ENCODE data around the gene CALML3.

CALML3 gene

DNA sequence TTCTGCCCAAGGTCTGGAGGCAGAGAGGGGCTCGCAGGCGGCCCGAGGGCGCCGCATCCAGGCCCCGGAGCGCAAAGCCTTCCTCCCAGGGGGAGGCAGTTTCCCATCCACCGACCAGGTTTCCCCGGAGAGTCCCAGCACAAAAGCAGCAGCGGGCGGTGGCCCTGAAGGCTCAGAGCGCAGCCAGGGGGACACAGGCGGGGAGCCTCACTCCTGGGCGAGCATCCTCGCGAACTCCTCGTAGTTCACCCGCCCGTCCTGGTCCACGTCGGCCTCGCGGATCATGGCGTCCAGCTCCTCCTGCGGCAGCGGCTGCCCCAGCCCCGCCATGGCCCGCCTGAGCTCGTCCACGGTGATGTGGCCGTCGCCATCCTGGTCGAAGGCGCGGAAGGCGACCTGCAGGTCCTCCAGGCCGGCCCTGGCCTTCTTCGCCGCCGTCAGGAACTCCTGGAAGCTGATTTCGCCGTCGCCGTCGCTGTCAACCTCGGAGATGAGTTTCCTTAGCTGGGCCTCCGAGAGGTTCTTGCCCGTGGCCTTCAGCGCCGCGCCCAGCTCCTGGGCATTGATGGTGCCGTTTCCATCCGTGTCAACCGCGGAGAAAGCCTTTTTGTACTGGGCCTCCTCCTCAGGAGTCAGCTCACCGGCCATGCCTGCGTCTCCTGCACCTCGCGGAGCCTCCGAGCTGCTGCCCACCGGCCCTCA is 25.8 kb upstream of the CALML3 start:
- no peak for TF ChIP-seq CTCF (conservative IDR thresholded peaks at IDR 0.05; ENCODE audit: low read depth, low read length)
- DNase-seq (ENCODE audit: low read depth) = no peak
- no peak overlapping the region for H3K4me3 ChIP-seq (ENCODE audit: low read length)

DNA sequence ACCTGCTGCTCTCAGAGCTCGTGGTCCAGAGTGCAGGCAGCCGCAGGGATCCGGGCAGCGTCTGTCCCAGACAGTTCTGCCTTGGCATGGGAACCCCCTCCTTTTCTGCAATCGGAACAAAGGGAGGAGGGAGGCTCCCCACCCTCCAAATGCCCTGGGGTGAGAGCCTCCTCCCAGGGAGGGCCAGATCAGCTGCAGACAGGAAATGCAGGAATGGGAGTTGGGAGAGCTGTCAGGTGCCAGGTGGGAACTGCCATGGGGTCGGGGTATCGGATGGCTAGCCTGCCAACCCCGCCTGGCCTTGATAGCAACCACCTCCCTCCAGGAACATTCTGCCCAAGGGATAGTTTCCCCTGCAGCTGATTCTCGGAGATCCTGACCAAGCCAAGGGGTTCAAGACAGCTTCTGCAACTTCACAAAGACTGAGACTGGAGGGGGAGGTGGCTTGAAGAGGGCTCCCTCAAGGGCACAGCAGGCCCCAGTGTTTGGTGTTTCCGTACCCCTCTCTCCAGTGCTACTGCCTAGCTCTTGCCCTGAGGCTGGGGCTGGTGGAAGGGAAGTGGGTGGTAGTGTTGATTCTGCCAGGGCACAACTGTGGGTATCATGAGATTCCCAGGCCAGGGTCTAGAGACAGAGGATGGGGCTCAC is 25.1 kb upstream of the CALML3 start, which contains the start of gene CALML5:
Gene CALML5 (minus strand): TSS at position 78 of the 648 bp plus-strand sequence. CDS start 132 bp downstream, outside the sequence.
- no peak within 1 kb of the TSS for H3K4me3 ChIP-seq (ENCODE audit: low read length)
- DNase-seq (ENCODE audit: low read depth) = no peak
- TF ChIP-seq CTCF (conservative IDR thresholded peaks at IDR 0.05; ENCODE audit: low read depth, low read length) = no peak

DNA sequence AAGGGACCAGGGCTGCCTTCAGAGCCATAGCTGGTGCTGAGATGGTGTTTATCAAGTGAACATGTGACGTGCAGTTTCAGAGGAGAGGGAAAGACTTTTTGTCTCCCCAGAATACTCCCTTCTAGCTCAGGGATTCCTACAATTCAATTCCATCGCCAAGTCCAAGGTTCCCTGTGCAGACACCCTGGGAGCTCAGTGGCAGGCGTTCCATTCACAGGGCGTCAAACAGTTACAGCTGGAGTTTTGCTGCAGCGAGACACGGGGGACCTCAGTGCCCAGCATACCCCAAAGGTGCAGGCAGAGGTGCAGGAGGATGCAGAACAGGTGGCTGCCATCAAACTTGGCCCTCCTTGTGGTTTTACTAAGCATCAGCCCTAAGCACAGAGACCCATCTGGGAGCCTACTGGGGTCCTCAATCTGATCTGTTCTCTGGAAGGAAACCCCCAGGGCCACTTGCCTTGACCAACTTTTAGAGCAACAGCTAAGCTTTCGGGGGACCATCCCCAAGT is 24.5 kb upstream of the CALML3 start:
- DNase-seq (ENCODE audit: low read depth) = no peak
- TF ChIP-seq CTCF (conservative IDR thresholded peaks at IDR 0.05; ENCODE audit: low read depth, low read length) = no peak
- no peak overlapping the region for H3K4me3 ChIP-seq (ENCODE audit: low read length)

- H3K4me3 ChIP-seq (ENCODE audit: low read length) = no peak overlapping the region
- no peak for DNase-seq (ENCODE audit: low read depth)
- TF ChIP-seq CTCF (conservative IDR thresholded peaks at IDR 0.05; ENCODE audit: low read depth, low read length) = no peak
These were observed 23.9 kb upstream of the CALML3 start for GRCh38 chr10:5500910-5501309.

- no peak for TF ChIP-seq CTCF (conservative IDR thresholded peaks at IDR 0.05; ENCODE audit: low read depth, low read length)
- no peak for DNase-seq (ENCODE audit: low read depth)
These were observed 22.7 kb upstream of the CALML3 start for GRCh38 chr10:5502061-5502521.

DNA sequence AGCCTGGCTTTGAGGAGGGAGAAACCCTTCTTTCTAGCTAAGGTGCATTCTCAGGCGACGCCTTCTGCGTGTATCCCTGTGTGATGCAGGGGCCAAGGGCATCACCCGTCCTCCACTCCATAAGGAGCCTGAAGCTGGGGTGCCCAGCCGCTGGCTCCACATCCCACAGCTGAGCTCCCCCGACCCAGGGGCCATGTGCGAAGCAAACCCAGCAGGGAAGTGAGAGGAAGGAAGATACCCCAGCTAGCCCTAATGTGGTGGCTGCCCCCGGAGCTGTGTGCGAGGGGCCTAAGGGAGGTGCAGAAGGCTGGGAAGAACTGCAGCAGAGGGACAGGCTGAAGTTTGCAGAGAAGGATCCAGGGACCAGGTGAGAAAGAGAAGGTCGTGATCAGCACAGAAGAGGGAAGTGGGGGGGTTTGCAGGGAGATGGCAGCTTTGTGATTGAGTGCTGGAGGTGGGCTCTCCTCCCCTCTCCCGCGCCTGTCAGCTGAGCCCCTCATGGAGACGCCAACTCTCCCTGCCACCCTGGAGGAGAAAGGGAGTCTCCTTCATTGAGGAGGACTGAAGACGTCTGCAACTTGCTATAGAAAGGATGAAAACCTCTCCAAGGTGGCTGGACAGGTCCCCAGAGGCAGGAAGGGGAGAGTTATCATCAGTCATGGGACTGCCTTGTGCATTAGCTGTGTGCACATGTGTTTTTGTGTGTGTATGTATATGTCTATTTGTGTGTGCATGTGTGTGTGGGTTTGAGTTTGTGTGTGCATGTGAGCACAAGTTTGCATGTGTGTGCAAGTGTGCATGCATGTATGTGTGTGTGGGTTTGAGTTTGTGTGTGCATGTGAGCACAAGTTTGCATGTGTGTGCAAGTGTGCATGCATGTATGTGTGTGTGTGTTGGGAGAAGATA is 21.9 kb upstream of the CALML3 start:
- no peak for TF ChIP-seq CTCF (conservative IDR thresholded peaks at IDR 0.05; ENCODE audit: low read depth, low read length)
- H3K4me3 ChIP-seq (ENCODE audit: low read length) = no peak overlapping the region
- DNase-seq (ENCODE audit: low read depth) = no peak

More at GRCh38 chr10:5502061-5502521, 22.7 kb upstream of the CALML3 start:
- no peak overlapping the region for H3K4me3 ChIP-seq (ENCODE audit: low read length)
